Measurements from ENCODE around the gene ZFAND2B.

Gene ZFAND2B

GRCh38 chr2:219176818-219177551, 29.6 kb upstream of the ZFAND2B start, which contains the start of gene CNPPD1:
Gene CNPPD1, minus strand, starts transcription at chr2:219176925. Its CDS starts 97 bp downstream, at chr2:219176828.
- DNase-seq (ENCODE audit: low spot score) (peak; percentile 80), ATAC-seq (ENCODE audit: low read depth) (peak; percentile 76)
- Histone ChIP-seq H3K27ac (ENCODE audit: poor library complexity, severe bottlenecking) (peak within 1 kb of the TSS; percentile 91), H3K4me1 (ENCODE audit: insufficient read depth, poor library complexity, severe bottlenecking) (no peaks in the 10 kb centered on the region), H3K4me3 (ENCODE audit: severe bottlenecking) (peak within 1 kb of the TSS; percentile 81), H3K27me3 (ENCODE audit: insufficient read depth, poor library complexity, severe bottlenecking) (no peaks in the 10 kb centered on the region), H3K9me3 (ENCODE audit: severe bottlenecking) (no peaks in the 10 kb centered on the region), H3K36me3 (ENCODE audit: low read depth) (peaks cover 35% of the 10 kb centered on the region)
- no peak for TF ChIP-seq CTCF (IDR thresholded peaks at IDR 0.05; ENCODE audit: poor library complexity, severe bottlenecking)

DNA sequence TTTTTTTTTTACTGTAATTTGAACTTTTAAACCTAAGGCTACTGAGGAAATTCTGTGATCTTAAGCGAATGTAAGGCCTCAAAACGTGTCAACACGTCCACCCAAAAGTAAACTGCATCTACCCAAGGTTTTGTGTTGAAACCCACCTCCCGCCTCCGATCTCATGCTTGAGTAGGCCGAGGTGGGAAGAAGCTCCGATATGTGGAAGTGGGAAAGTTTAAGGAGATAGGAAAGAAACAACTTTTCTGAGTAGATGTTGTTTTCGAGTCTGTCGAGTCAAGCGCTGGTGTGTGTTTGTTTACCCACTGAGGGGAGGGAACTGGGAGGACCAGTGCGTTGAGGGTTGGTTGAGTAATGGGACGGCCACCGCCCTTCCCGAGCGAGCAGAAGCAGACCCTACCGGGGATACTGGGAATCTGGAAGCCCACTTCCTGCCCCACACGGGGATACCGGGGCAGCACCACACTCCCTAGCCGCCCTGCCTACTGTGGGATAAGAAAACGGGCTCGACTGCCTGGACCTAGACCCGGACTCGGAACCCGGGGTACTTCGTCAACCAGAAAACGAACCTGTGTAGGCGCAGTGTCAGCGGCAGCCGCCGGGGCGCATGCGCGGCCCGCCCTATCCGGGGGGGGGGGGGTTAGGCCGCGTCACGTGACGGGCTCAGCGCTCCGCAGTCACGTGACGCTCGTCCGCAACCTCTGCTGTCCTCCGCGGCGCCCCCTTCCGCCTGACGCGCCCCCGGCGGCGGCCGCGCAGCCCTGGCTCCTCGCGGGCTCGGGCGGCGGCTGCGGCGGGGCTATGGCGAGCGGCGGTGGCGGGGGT, 28.8 kb upstream of the ZFAND2B start, which contains the start of gene RETREG2:
TSS of gene RETREG2 (plus strand) at position 724 of the 825 bp plus-strand sequence. CDS start at position 802, 78 bp downstream.
- peak; percentile 54 for TF ChIP-seq CTCF (IDR thresholded peaks at IDR 0.05; ENCODE audit: poor library complexity, severe bottlenecking)
- peaks cover 36% of the 10 kb centered on the region for H3K36me3 ChIP-seq (ENCODE audit: low read depth)
- H3K4me3 ChIP-seq (ENCODE audit: severe bottlenecking) = peak within 1 kb of the TSS; percentile 81
- DNase-seq (ENCODE audit: low spot score) (peak; percentile 90), ATAC-seq (ENCODE audit: low read depth) (peak; percentile 73)
- no peaks in the 10 kb centered on the region for H3K4me1 ChIP-seq (ENCODE audit: insufficient read depth, poor library complexity, severe bottlenecking)
- no peaks in the 10 kb centered on the region for H3K27me3 ChIP-seq (ENCODE audit: insufficient read depth, poor library complexity, severe bottlenecking)
- H3K27ac ChIP-seq (ENCODE audit: poor library complexity, severe bottlenecking) = peak within 1 kb of the TSS; percentile 91
- no peaks in the 10 kb centered on the region for H3K9me3 ChIP-seq (ENCODE audit: severe bottlenecking)

- no peaks in the 10 kb centered on the region for H3K4me1 ChIP-seq (ENCODE audit: insufficient read depth, poor library complexity, severe bottlenecking)
- ATAC-seq (ENCODE audit: low read depth) = peak; percentile 1; the same call in 1 of the 3 replicates
- H3K4me3 ChIP-seq (ENCODE audit: severe bottlenecking) = peak overlapping the region; percentile 81
- H3K27me3 ChIP-seq (ENCODE audit: insufficient read depth, poor library complexity, severe bottlenecking) = no peaks in the 10 kb centered on the region
- DNase-seq (ENCODE audit: low spot score) = no peak
- no peaks in the 10 kb centered on the region for H3K9me3 ChIP-seq (ENCODE audit: severe bottlenecking)
- H3K36me3 ChIP-seq (ENCODE audit: low read depth) = peaks cover 43% of the 10 kb centered on the region
- peak overlapping the region; percentile 91 for H3K27ac ChIP-seq (ENCODE audit: poor library complexity, severe bottlenecking)
- TF ChIP-seq CTCF (IDR thresholded peaks at IDR 0.05; ENCODE audit: poor library complexity, severe bottlenecking) = peak; percentile 35
Observed at GRCh38 chr2:219178377-219179175, 28.0 kb upstream of the ZFAND2B start.

- no peak overlapping the region for H3K27ac ChIP-seq (ENCODE audit: poor library complexity, severe bottlenecking)
Observed at GRCh38 chr2:219179601-219180465, 26.7 kb upstream of the ZFAND2B start.

More at GRCh38 chr2:219179601-219180465, 26.7 kb upstream of the ZFAND2B start:
- Histone ChIP-seq H3K4me1 (ENCODE audit: insufficient read depth, poor library complexity, severe bottlenecking) (no peaks in the 10 kb centered on the region), H3K27me3 (ENCODE audit: insufficient read depth, poor library complexity, severe bottlenecking) (no peaks in the 10 kb centered on the region), H3K4me3 (ENCODE audit: severe bottlenecking) (no peak overlapping the region), H3K9me3 (ENCODE audit: severe bottlenecking) (no peaks in the 10 kb centered on the region), H3K36me3 (ENCODE audit: low read depth) (peaks cover 33% of the 10 kb centered on the region)
- TF ChIP-seq CTCF (IDR thresholded peaks at IDR 0.05; ENCODE audit: poor library complexity, severe bottlenecking) = no peak
- ATAC-seq (ENCODE audit: low read depth) (no peak), DNase-seq (ENCODE audit: low spot score) (no peak)

Measured in RWPE2 (cell line).